GM12875 (cell line): ENCODE measurements around the gene CSTF1.
"Not testable (repeated sequence)": the region's sequence is repeated elsewhere in the genome, so short reads cannot be mapped to it uniquely, and the experiment has no call there.

ENCODE experiments used
- H3K4me3 ChIP-seq: one replicate; pipeline ENCODE4 v1.5.1; 2011; ENCODE audit warnings: low read depth, low read length, control low read depth
- TF ChIP-seq, protein P1 (sequence below): IDR thresholded peaks from 2 replicates; pipeline ENCODE4 v1.5.1; 2011; ENCODE audit warnings: low read depth, mild to moderate bottlenecking, control low read depth, inconsistent platforms, low read length, moderate library complexity, borderline replicate concordance; ENCODE audit not compliant: insufficient read depth

The CSTF1 gene

GRCh38 chr20:56391037-56391436, 1.4 kb upstream of the CSTF1 start:
- H3K4me3 ChIP-seq, result peak overlapping the region; percentile 75
- TF ChIP-seq, protein P1, sequence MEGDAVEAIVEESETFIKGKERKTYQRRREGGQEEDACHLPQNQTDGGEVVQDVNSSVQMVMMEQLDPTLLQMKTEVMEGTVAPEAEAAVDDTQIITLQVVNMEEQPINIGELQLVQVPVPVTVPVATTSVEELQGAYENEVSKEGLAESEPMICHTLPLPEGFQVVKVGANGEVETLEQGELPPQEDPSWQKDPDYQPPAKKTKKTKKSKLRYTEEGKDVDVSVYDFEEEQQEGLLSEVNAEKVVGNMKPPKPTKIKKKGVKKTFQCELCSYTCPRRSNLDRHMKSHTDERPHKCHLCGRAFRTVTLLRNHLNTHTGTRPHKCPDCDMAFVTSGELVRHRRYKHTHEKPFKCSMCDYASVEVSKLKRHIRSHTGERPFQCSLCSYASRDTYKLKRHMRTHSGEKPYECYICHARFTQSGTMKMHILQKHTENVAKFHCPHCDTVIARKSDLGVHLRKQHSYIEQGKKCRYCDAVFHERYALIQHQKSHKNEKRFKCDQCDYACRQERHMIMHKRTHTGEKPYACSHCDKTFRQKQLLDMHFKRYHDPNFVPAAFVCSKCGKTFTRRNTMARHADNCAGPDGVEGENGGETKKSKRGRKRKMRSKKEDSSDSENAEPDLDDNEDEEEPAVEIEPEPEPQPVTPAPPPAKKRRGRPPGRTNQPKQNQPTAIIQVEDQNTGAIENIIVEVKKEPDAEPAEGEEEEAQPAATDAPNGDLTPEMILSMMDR, result no peak

- TF ChIP-seq, protein P1, result no peak
These were observed 781 bp upstream of the CSTF1 start for GRCh38 chr20:56391596-56392131.

DNA sequence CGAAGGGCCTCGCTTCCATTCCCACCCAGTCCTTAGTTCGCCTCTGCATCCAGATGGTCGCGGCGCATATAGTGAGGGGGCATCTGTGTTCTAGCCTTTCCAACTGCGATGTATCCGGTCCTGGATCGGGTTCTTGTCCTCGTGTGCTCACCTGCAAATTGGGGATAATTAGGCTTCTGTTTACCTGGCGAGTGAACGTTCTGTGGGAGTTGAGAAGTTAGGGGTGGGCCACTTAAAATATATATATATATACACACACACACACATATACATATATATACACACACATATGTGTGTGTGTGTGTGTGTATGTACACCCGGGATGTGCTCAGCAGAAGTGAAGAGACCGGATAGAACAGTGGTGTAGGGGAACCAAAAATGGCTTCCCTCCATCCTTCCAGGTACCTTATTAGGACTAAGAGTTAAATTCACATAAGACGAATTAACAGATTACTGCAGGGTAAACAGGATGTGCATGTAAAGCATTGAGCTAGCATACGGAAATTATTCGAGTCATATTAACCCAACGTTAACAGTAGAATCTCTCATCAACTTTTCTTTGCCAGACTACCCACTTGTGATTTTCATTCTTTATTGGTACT, 537 bp downstream of the CSTF1 start:
- TF ChIP-seq, protein P1, result no peak
- peak overlapping the region; percentile 75 for H3K4me3 ChIP-seq

More at GRCh38 chr20:56391596-56392131, 781 bp upstream of the CSTF1 start:
- H3K4me3 ChIP-seq, result peak overlapping the region; percentile 75

GRCh38 chr20:56393653-56394052, 1.2 kb downstream of the CSTF1 start:
- TF ChIP-seq, protein P1, result no peak
- H3K4me3 ChIP-seq, result peak overlapping the region; percentile 12

GRCh38 chr20:56395166-56395565, 2.7 kb downstream of the CSTF1 start:
- TF ChIP-seq, protein P1, result no peak
- H3K4me3 ChIP-seq, result no peak overlapping the region

DNA sequence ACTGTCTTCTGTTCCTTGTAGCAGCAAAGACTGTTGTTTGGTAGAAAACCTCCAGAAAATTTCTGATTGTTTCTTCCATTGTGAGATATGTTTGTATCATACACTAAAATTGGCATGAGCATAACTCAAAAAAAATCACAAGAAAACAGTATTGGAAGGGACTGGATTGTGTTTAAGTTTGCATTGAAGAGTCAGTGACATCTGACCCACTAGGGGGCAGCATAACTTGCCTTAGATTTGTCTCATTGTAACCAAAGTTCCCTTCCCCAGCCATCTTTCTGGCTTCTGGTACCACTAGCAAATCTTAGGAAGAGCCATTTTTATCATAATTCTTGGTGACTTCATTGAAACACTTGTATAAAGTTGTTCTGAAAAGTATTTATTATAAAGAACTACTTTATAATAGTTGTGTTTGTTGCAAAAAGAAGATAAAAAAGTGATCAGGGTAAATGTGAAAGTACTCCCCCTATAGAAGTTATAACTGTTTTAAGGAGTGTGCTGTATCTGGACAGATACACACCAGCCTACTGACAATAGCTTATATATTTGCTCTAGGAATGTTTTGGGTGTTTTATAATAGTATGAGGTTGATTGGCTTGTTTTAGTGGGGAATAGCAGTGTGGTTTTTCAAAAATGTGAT, 7.7 kb downstream of the CSTF1 start:
- TF ChIP-seq, protein P1, result peak; percentile 72
- H3K4me3 ChIP-seq, result no peak overlapping the region

DNA sequence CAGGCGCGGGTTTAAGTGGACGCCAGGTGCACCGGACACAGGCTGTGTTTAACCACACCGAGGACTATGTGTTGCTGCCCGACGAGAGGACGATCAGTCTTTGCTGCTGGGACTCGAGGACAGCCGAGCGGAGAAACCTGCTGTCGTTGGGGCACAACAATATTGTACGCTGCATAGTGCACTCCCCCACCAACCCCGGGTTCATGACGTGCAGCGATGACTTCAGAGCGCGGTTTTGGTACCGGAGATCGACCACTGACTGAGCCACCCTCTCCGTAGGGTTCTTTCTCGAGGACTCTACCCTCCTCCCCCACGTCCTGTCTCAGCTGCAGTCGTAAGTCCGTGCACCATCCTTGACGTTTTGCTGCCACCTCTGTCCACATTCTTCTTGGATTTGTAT, 11.0 kb downstream of the CSTF1 start:
- no peak overlapping the region for H3K4me3 ChIP-seq
- TF ChIP-seq, protein P1, result no peak

DNA sequence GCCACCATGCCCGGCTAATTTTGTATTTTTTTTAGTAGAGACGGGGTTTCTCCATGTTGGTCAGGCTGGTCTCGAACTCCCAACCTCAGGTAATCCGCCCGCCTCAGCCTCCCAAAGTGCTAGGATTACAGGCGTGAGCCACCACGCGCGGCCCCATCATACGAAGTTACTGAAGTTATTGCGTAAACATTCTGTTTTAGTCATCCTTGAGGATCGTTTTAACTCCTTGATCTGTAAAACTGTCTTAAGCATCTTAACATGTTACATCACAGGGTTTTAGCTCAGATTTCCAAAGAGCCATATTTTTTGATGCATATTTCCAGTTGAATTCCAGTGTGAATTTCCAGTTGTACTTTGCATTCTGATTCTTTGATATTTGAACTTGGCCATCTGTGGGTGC, 12.9 kb downstream of the CSTF1 start:
- H3K4me3 ChIP-seq, result not testable (repeated sequence)
